Kidney (tissue), 14 donors: ENCODE data around the gene PITRM1. TPM values are rescaled to one million over a fixed set of nuclear protein-coding genes. Genes with fewer than 3 reads are reported as not detected.

ENCODE experiments used
- DNase-seq, 5 donors: peaks; one replicate each; pipeline ENCODE4 v3.0.0-alpha.2; 2013 to 2020
- FAIRE-seq: peaks from 2 replicates; lab custom pipeline; 2012; peaks lifted over from hg19 to GRCh38; lab: Jason Lieb, UNC
- H3K27ac ChIP-seq, 2 donors: one replicate each; pipeline ENCODE4 v1.7.0; 2013; ENCODE audit warnings: low read depth in 2 of 2, low read length in 2 of 2, inconsistent platforms in 1 of 2
- H3K27me3 ChIP-seq: one replicate; pipeline ENCODE4 v1.7.1; 2013; ENCODE audit warnings: low read length, inconsistent platforms; ENCODE audit not compliant: control insufficient read depth, insufficient read depth
- H3K36me3 ChIP-seq, 3 donors: one replicate each; pipeline versions ENCODE4 v1.7.0 to v1.7.1; 2013; ENCODE audit warnings: low read length in 3 of 3, control low read depth in 1 of 3, inconsistent platforms in 1 of 3; ENCODE audit not compliant: insufficient read depth in 3 of 3, control insufficient read depth in 2 of 3
- H3K4me1 ChIP-seq, 3 donors: one replicate each; pipeline versions ENCODE4 v1.7.0 to v1.7.1; 2013; ENCODE audit warnings: low read length in 3 of 3, inconsistent platforms in 1 of 3, low read depth in 1 of 3; ENCODE audit not compliant: control insufficient read depth in 2 of 3, insufficient read depth in 2 of 3
- H3K4me3 ChIP-seq, 3 donors: one replicate each; pipeline versions ENCODE4 v1.7.0 to v1.8.1; 2013; ENCODE audit warnings: low read length in 3 of 3, control low read depth in 1 of 3, inconsistent platforms in 1 of 3
- H3K9ac ChIP-seq, 3 donors: one replicate each; pipeline versions ENCODE4 v1.7.0 to v1.7.1; 2013; ENCODE audit warnings: low read length in 3 of 3, control low read depth in 1 of 3, inconsistent platforms in 1 of 3
- H3K9me3 ChIP-seq, 3 donors: one replicate each; pipeline versions ENCODE4 v1.7.0 to v1.7.1; 2013; ENCODE audit warnings: low read length in 3 of 3, control low read depth in 1 of 3, inconsistent platforms in 1 of 3; ENCODE audit not compliant: control insufficient read depth in 2 of 3, insufficient read depth in 1 of 3
- CTCF ChIP-seq: IDR thresholded peaks from 3 replicates; pipeline ENCODE4 v1.5.1; 2012; ENCODE audit warnings: mild to moderate bottlenecking, moderate library complexity, borderline replicate concordance; ENCODE audit not compliant: insufficient read depth; ENCODE audit errors: extremely low read depth
- intact Hi-C: fragments of 100-400 bp; cut with DNase I; formaldehyde crosslinking; loops from one replicate; pipeline ENCODE4 v1.11.1; 2022
- polyA plus RNA-seq: library from polyadenylated mRNA; stranded (reverse); fragments of 350-450 nt; fragmentation: Illumina TruSeq; extraction: RNeasy Lipid Tissue Mini Kit (QIAGEN cat#74804); gene quantifications from one replicate; pipeline ENCODE4 v1.2.3, GENCODE V29; 2014; ENCODE audit warnings: low read depth, low replicate concordance; ENCODE audit not compliant: insufficient read depth
- total RNA-seq: library from RNA; stranded (reverse); fragmentation: NEBNext Ultra II Directional; extraction: Animal tissue kit (Norgen Biotek cat#: 25700); gene quantifications from one replicate; pipeline ENCODE4 v1.2.1, GENCODE V29; 2021
- donor health status: control.
- donor health status: control.
- donor health status: control.
- donor health status: control.
- donor health status: control.
- donor health status: DM: yes; HTN: yes; CAD: no.
- donor health status: Normal renal cell carcinoma (clear cell type).

Gene PITRM1
- total and polyA plus RNA-seq, 2 donors from 2014 or later, result 28.8 to 60.7 TPM

GRCh38 chr10:3169271-3169670 lies 3.3 kb downstream of the PITRM1 start:
- no peak for FAIRE-seq
- Histone ChIP-seq H3K4me3 (no peak overlapping the region), H3K36me3 (peaks cover 0 to 34% (median 32%) of the 10 kb centered on the region in 3 donors), H3K4me1 (peaks cover 0 to 4% (median 0%) of the 10 kb centered on the region in 3 donors), H3K9me3 (no peaks in the 10 kb centered on the region), H3K27ac (no peak overlapping the region), H3K27me3 (no peaks in the 10 kb centered on the region), H3K9ac (no peak overlapping the region)
- intact Hi-C loops, result no loop called here
- no peak for TF ChIP-seq CTCF
- peak in 1 of 5 donors; percentile 55 for DNase-seq

GRCh38 chr10:3167611-3168330 lies 4.8 kb downstream of the PITRM1 start:
- peaks cover 0 to 4% (median 0%) of the 10 kb centered on the region in 3 donors for H3K4me1 ChIP-seq
- H3K27ac ChIP-seq, result no peak overlapping the region
- no peak overlapping the region for H3K9ac ChIP-seq
- FAIRE-seq, result no peak
- intact Hi-C loops, result no loop called here
- no peaks in the 10 kb centered on the region for H3K9me3 ChIP-seq
- peaks cover 2 to 45% (median 33%) of the 10 kb centered on the region in 3 donors for H3K36me3 ChIP-seq
- peak in 1 of 5 donors; percentile 47 for DNase-seq
- TF ChIP-seq CTCF, result no peak
- H3K27me3 ChIP-seq, result no peaks in the 10 kb centered on the region
- no peak overlapping the region for H3K4me3 ChIP-seq

- intact Hi-C loops, result no loop called here
- no peaks in the 10 kb centered on the region for H3K9me3 ChIP-seq
- peaks cover 0 to 4% (median 0%) of the 10 kb centered on the region in 3 donors for H3K4me1 ChIP-seq
- H3K9ac ChIP-seq, result no peak overlapping the region
- H3K27ac ChIP-seq, result no peak overlapping the region
- FAIRE-seq (no peak), DNase-seq (no peak)
- H3K27me3 ChIP-seq, result no peaks in the 10 kb centered on the region
- peaks cover 2 to 50% (median 37%) of the 10 kb centered on the region in 3 donors for H3K36me3 ChIP-seq
- H3K4me3 ChIP-seq, result no peak overlapping the region
- no peak for TF ChIP-seq CTCF
Observed at GRCh38 chr10:3166496-3167290, 5.9 kb downstream of the PITRM1 start.
